GM18951 (cell line): Measurements from ENCODE around the gene CTNNBIP1.

Experiments
- POLR2A ChIP-seq: IDR thresholded peaks from 4 replicates; pipeline ENCODE4 v1.6.1; 2011; ENCODE audit warnings: mild to moderate bottlenecking; ENCODE audit not compliant: insufficient read length, insufficient read depth; ENCODE audit errors: extremely low read depth
- in situ Hi-C: fragments of 300-500 bp; cut with MboI; formaldehyde crosslinking; loops from one replicate; pipeline ENCODE4 v1.12.0; 2022; ENCODE audit warnings: low sequenced_read_pairs, mixed read lengths, inconsistent platforms; ENCODE audit not compliant: unreplicated experiment

The CTNNBIP1 gene

GRCh38 chr1:9900142-9901043 lies 9.7 kb downstream of the CTNNBIP1 start:
- in situ Hi-C loops = no loop called here

DNA sequence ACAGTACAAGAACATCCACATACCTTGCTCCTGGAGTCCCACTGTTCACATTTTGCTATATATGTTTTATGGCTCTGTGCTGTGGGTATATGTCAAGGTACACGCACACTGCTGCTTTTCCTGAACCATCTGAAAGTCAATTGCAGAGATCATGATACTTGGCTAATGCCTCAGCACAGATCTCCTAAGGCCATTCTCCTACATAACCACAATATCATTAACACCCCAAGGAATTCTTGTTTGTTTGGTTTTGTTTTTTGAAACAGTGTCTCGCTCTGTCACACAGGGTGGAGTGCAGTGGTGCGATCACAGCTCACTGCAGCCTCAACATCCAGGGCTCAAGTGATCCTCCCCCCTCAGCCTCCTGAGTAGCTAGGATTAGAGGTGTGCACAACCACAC lies 16.0 kb downstream of the CTNNBIP1 start:
- in situ Hi-C loops = no loop called here
- no peak for TF ChIP-seq POLR2A

More at GRCh38 chr1:9900142-9901043, 9.7 kb downstream of the CTNNBIP1 start:
- TF ChIP-seq POLR2A = no peak

- in situ Hi-C loops = no loop called here
- TF ChIP-seq POLR2A = no peak
Measured at GRCh38 chr1:9892563-9893528, 17.2 kb downstream of the CTNNBIP1 start.

- in situ Hi-C loops = no loop called here
- no peak for TF ChIP-seq POLR2A
Measured at GRCh38 chr1:9891207-9891606, 18.9 kb downstream of the CTNNBIP1 start.

GRCh38 chr1:9890224-9890731 lies 19.8 kb downstream of the CTNNBIP1 start:
- in situ Hi-C loops = no loop called here
- no peak for TF ChIP-seq POLR2A

DNA sequence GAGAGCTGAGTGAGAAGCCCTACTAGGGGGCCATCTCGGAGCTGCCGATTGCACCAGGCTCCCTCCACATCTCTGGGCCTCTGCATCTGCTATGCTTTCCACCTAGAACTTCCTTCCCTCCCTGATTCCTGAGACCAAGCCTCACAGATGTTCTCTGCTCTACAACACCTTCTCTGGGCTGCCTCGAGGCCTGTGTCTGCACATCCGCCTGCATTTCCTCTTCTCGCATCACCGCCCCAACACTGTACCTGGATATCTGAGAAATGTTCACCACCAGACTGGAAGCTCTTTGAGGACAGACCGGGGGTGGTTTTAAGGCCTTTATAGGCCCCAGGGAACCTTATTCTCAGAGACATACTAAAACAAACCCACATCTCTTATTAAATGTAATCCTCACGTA lies 20.7 kb downstream of the CTNNBIP1 start:
- TF ChIP-seq POLR2A = no peak
- in situ Hi-C loops = loop anchor here (10.0 kb wide), 1 partner anchor 55 kb away; the partner anchor contains the start of genes LZIC and NMNAT1

DNA sequence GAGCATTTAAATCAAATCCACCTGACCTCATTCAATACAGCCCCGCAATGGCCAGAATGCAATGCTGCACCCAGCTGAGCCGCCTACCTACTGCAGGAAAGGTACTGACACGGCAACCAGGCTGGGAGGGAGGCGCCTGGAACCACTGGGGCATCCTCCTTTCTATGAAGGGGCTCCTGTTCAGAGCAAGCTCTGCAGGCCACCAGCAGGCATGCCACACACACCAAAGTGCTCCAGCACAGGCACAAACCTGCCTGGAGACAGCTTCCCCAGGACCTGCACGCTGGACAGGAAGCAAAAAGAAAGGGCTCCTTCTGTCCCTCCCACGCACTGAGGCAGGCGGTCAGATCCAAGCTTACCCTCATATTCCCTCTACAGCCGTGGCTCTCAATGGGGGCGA lies 21.2 kb downstream of the CTNNBIP1 start:
- TF ChIP-seq POLR2A = no peak
- in situ Hi-C loops = loop anchor here (10.0 kb wide), 1 partner anchor 56 kb away; the partner anchor contains the start of genes LZIC and NMNAT1

DNA sequence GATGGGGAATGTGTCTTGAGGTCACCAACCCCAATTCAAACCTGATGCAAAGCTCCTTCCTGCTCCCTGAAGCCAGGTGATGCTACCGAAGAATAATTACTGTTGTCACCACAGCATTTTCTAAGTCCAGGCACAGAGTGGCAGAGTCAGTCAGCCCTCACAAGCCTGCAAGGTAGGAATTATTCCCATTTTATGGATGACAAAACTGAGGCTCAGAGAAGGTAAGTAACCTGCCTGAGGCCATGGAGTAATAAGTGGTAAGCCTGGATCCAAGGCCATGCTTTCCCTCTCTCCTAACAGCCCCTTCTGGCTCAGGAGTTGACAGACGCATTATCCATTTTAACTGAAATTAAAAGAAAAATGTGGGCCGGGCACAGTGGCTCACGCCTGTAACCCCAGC lies 23.0 kb downstream of the CTNNBIP1 start:
- TF ChIP-seq POLR2A = no peak
- in situ Hi-C loops = loop anchor here (10.0 kb wide), 1 partner anchor 58 kb away; the partner anchor contains the start of genes LZIC and NMNAT1

- in situ Hi-C loops = loop anchor here (10.0 kb wide), 1 partner anchor 59 kb away; the partner anchor contains the start of genes LZIC and NMNAT1
Measured at GRCh38 chr1:9886092-9886742, 23.9 kb downstream of the CTNNBIP1 start.

DNA sequence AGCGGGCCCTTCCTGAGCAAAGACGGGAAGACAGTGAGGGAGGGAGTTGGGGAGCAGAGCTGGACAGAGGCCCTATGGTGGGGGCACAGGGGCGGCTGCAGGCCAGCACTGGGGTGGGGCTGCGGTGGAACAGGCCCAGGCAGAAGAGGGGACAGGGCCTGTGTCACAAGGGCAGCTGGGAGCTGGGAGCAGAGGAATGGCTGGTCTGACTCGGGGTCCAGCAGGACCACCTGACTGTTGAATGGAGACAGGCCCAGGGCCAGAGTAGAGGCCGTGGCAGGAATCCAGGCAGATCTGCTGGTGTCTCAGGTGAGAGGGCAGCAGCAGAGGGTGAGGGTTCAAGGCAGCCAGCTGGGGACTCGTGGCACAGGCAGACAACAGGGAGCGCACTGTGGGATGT lies 25.3 kb downstream of the CTNNBIP1 start:
- in situ Hi-C loops = loop anchor here (10.0 kb wide), 1 partner anchor 60 kb away; the partner anchor contains the start of genes LZIC and NMNAT1
- TF ChIP-seq POLR2A = no peak

More at GRCh38 chr1:9886092-9886742, 23.9 kb downstream of the CTNNBIP1 start:
- no peak for TF ChIP-seq POLR2A

- in situ Hi-C loops = loop anchor here (10.0 kb wide), 1 partner anchor 61 kb away; the partner anchor contains the start of genes LZIC and NMNAT1
- TF ChIP-seq POLR2A = no peak
Measured at GRCh38 chr1:9883585-9884449, 26.3 kb downstream of the CTNNBIP1 start.
